ENCODE measurements around the gene GLI2.

Gene GLI2

GRCh38 chr2:120735746-120736170, at the start of gene GLI2 (continued):
- no peak for TF ChIP-seq ZSCAN4 (tag by site-specific recombination; IDR thresholded peaks at IDR 0.05)
- TF ChIP-seq YY2 (tag by site-specific recombination; IDR thresholded peaks at IDR 0.05), result no peak
- no peak for TF ChIP-seq ZNF571 (tag by site-specific recombination; IDR thresholded peaks at IDR 0.05)
- 0 out of 2 replicates have a peak, but pooled peaks have one; percentile 14 for TF ChIP-seq ZNF76 (tag by site-specific recombination; IDR thresholded peaks at IDR 0.05; ENCODE audit: borderline replicate concordance, low read depth)
- TF ChIP-seq CTCF (tag by site-specific recombination; IDR thresholded peaks at IDR 0.05), result peak; percentile 70
- no peak for TF ChIP-seq ZNF148 (tag by site-specific recombination; IDR thresholded peaks at IDR 0.05; ENCODE audit: borderline replicate concordance)
- TF ChIP-seq ZNF529 (tag by site-specific recombination; IDR thresholded peaks at IDR 0.05; ENCODE audit: insufficient replicate concordance), result no peak
- no peak for TF ChIP-seq ZNF146 (tag by site-specific recombination; IDR thresholded peaks at IDR 0.05)
- TF ChIP-seq ZSCAN30 (tag by site-specific recombination; IDR thresholded peaks at IDR 0.05), result peak; percentile 65; the same call in 1 of the 2 replicates
- TF ChIP-seq ZNF184 (tag by site-specific recombination; IDR thresholded peaks at IDR 0.05), result peak; percentile 39; the same call in 1 of the 2 replicates
- no peak for TF ChIP-seq ZNF621 (tag by site-specific recombination; IDR thresholded peaks at IDR 0.05)
- 0 out of 2 replicates have a peak, but pooled peaks have one; percentile 24 for TF ChIP-seq ZNF449 (tag by site-specific recombination; IDR thresholded peaks at IDR 0.05)

- H3K27ac ChIP-seq (ENCODE audit: extremely low read depth, low read depth, low read length), result no peak overlapping the region
- ChIA-PET CTCF (interaction anchor here (0.6 to 2.1 kb wide), 5 partner anchors 9 to 618 kb away, joined by 3 to 9 read pairs (median 4); no protein-coding TSS in a partner anchor), POLR2A (no interaction called here)
- H3K36me3 ChIP-seq (ENCODE audit: control insufficient read depth in 2 of 2, insufficient read depth in 1 of 2, low read length in 2 of 2), result no peaks in the 10 kb centered on the region
- H3K9me3 ChIP-seq (ENCODE audit: control insufficient read depth, insufficient read depth, low read depth, low read length), result no peaks in the 10 kb centered on the region
- TF ChIP-seq HOXD13 (CRISPR knock-in tag; IDR thresholded peaks at IDR 0.05; ENCODE audit: borderline replicate concordance), result no peak
- no peak for TF ChIP-seq ZNF354C (tag by site-specific recombination; IDR thresholded peaks at IDR 0.05; ENCODE audit: borderline replicate concordance, low read depth)
- no peak for TF ChIP-seq ZNF677 (tag by site-specific recombination; IDR thresholded peaks at IDR 0.05)
- no peak for TF ChIP-seq RBAK (tag by site-specific recombination; IDR thresholded peaks at IDR 0.05)
- no peak for TF ChIP-seq ZSCAN16 (tag by site-specific recombination; IDR thresholded peaks at IDR 0.05)
- TF ChIP-seq ZNF664 (tag by site-specific recombination; IDR thresholded peaks at IDR 0.05), result no peak
- TF ChIP-seq ZNF558 (tag by site-specific recombination; IDR thresholded peaks at IDR 0.05), result no peak
- TF ChIP-seq ZNF138 (tag by site-specific recombination; IDR thresholded peaks at IDR 0.05; ENCODE audit: borderline replicate concordance), result no peak
- no peak for TF ChIP-seq ZNF16 (tag by site-specific recombination; IDR thresholded peaks at IDR 0.05; ENCODE audit: low read depth)
- no peak for TF ChIP-seq ZNF629 (tag by site-specific recombination; IDR thresholded peaks at IDR 0.05)
- TF ChIP-seq PATZ1 (tag by site-specific recombination; IDR thresholded peaks at IDR 0.05), result no peak
- TF ChIP-seq BCL11B (tag by site-specific recombination; IDR thresholded peaks at IDR 0.05; ENCODE audit: low read depth), result no peak
- TF ChIP-seq ZNF175 (tag by site-specific recombination; IDR thresholded peaks at IDR 0.05), result no peak
- no peaks in the 10 kb centered on the region for H3K4me1 ChIP-seq (ENCODE audit: control insufficient read depth, insufficient read depth, low read length)
- H3K4me3 ChIP-seq (ENCODE audit: low read depth, low read length), result no peak overlapping the region
Measured at GRCh38 chr2:120685974-120686297, 49.7 kb upstream of the GLI2 start.
